Measurements from ENCODE around the gene TMEM132D.
"Not testable (repeated sequence)": the region's sequence is repeated elsewhere in the genome, so short reads cannot be mapped to it uniquely, and the experiment has no call there.

TMEM132D gene

GRCh38 chr12:129234209-129234608, 669.6 kb downstream of the TMEM132D start:
- no peak for DNase-seq (ENCODE audit: low spot score)

- no peak for DNase-seq (ENCODE audit: low spot score)
Measured at GRCh38 chr12:129231491-129231890, 672.3 kb downstream of the TMEM132D start.

- no peak for DNase-seq (ENCODE audit: low spot score)
Measured at GRCh38 chr12:129230995-129231394, 672.8 kb downstream of the TMEM132D start.

GRCh38 chr12:129226851-129227250, 677.0 kb downstream of the TMEM132D start:
- DNase-seq (ENCODE audit: low spot score): no peak

DNA sequence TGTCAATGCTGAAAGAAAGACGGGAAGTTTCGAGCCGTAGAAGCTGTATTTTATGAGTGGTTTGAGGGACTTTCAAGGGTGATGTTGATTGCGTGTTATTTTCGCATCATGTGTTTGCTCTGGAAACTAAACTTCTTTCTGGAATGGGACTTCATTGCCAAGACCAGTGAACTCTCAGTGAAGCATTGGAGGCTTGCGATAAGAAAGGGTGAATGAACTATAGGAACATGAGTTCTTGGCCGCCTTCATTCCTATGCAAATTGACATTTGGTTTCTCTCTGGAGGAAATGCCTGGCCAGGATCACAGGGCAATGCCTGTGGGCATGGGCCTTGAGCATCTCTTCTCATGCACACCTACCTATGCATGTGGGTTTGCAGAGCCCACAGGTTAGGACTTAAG, 677.8 kb downstream of the TMEM132D start:
- no peak for DNase-seq (ENCODE audit: low spot score)

DNA sequence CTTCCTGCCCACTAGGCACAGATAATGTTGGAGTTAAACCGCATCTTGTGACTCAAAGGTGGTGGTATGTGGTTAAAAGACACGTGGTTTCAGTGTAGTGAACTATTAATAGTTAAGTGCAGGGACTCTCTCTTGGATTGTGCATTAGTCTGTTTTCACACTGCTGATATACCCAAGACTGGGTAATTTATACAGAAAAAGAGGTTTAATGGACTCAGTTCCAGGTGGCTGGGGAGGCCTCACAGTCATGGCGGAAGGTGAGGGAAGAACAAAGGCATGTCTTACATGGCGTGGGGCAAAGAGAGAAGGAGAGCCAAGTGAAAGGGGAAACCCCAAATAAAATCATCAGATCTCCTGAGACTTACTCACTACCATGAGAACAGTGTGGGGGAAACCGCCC, 688.3 kb downstream of the TMEM132D start:
- no peak for DNase-seq (ENCODE audit: low spot score)

- no peak for DNase-seq (ENCODE audit: low spot score)
Measured at GRCh38 chr12:129213551-129213950, 690.3 kb downstream of the TMEM132D start.

- DNase-seq (ENCODE audit: low spot score): no peak
Measured at GRCh38 chr12:129211862-129212630, 691.8 kb downstream of the TMEM132D start.

DNA sequence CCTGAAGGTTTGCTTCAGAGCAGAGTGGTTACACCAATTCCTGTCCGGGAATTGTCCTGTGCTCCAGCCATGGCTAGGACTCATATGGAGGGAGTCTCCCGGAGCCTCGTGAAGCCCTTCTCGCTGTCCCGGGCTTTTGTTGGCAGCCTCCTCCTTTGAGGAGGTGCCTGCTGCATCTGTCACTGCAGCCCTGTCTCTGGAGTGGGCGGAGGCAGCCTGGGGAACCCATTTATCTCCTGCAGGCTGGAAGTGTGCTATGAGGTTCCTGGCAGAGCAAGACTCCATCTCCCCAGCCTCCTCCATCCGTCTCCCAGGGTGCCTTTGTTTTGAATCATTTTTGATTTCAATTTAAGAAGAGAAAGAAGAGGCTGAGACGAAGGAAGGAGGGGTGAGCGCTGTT, 695.3 kb downstream of the TMEM132D start:
- no peak for DNase-seq (ENCODE audit: low spot score)

- no peak for DNase-seq (ENCODE audit: low spot score)
Measured at GRCh38 chr12:129207084-129207483, 696.7 kb downstream of the TMEM132D start.

- DNase-seq (ENCODE audit: low spot score): no peak
Measured at GRCh38 chr12:129203456-129203855, 700.4 kb downstream of the TMEM132D start.

DNA sequence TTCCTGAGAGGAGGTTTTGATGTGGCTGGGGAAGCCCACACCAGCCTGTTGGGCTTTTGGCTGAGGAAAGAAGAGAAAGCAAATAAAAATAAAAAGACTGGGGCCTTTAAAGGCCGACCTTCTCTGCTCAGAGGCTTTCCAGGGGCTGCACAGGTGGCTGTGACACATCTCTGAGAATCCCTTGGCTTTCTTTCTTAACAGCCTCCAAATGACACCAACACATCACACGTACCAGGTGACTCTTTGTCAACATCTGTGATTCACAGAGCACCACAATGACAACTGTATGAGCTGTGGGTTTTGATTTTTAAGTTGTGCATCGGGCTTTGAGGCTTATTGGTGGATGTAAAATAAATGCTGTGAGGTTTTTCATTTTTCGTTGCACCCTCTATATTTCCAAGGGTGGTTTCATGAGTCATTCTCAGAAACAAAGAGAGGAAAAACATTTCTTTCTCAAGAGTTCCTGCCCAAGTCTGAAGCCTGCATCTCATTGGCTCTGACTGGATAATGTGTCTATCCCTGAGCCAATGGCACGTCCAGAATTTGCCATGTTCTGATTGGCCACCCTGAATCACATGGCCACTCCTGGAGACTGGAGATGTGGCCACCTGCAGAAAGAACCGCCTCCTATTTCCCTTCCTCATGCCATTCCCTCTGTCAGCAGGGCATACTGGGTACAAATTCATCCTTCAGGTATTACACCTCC, 701.6 kb downstream of the TMEM132D start:
- no peak for DNase-seq (ENCODE audit: low spot score)

GRCh38 chr12:129201029-129201428, 702.8 kb downstream of the TMEM132D start:
- no peak for DNase-seq (ENCODE audit: low spot score)

- DNase-seq (ENCODE audit: low spot score): no peak
Measured at GRCh38 chr12:129200576-129200975, 703.2 kb downstream of the TMEM132D start.

DNA sequence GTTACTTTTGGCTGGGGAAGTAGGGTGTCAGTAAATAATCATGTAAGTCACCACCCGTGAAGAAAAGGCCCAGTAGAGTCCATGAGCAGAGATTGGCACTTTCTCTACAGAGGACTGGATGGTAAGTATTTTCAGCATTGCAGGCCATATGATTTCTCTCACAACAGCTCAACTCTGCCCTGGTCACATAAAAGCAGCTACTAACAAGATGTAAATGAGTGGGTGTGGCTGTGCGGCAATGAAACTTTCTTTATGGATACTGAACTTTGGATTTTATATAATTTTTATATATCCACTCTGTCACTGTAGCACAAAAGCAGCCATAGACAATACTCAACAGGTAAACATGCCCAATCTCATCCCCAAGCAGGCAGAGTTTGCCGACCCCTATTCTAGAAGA, 706.9 kb downstream of the TMEM132D start:
- DNase-seq (ENCODE audit: low spot score): no peak

GRCh38 chr12:129195081-129195480, 708.7 kb downstream of the TMEM132D start:
- DNase-seq (ENCODE audit: low spot score): no peak

DNA sequence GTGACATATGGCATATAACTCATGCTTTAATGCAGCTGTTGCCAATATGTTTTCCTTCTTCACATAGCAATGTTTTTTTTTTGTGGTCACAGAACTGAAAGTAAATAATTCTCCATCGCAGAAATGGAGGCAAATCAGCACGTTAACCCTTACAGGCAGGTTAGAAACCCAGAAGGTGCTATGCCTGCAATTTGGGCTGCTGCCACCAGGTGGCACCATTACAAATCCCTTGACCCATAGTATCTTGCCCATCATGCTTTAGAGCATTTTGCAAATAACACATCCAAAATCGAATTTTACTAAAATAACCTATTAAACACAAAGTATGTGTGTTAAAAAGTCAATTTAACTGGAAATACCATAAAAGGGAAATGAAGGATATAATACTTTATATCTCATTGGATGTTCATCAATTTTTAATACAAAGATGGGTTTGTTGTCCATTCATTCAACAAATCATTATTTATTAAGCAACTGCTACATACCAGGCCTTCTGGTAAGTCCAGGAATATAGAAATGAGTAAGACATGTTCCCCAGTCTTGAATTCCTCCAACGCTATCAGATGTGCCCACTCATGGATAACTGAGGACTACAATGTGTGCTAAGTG, 710.5 kb downstream of the TMEM132D start:
- no peak for DNase-seq (ENCODE audit: low spot score)

DNA sequence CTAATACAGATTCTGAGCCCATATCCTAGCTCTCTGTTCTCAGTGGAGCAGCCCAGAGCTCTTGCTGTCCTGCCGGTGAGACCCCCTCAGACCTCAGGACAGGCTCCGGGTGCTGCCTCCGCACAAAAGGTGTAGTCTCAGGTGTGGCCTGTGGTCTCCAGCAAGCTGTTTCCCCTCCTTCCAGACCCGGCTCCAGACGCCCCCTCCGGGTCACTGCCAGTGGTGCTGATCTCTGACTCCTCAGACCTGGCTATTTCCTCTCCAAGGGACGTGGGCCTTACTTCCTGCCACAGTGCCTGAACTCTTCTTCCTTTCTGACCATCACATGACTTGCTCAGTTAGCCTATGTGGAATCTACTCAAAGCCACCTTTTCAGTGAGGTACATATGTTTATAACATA, 713.0 kb downstream of the TMEM132D start:
- no peak for DNase-seq (ENCODE audit: low spot score)

DNA sequence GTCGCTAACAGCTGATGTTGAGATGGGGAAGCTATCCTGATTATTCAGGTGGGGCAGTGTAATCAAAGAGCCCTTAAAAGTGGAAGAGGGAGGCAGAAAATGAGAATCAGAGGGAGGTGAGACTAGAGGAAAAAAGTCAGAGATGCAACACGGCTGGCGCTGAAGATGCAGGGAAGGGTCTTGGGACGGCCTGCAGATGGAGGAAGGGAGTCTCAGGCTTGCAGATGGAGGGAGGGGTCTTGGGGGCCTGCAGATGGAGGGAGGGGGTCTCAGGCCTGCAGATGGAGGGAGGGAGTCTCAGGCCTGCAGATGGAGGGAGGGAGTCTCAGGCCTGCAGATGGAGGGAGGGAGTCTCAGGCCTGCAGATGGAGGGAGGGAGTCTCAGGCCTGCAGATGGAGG, 713.9 kb downstream of the TMEM132D start:
- not testable (repeated sequence) for DNase-seq (ENCODE audit: low spot score)

DNA sequence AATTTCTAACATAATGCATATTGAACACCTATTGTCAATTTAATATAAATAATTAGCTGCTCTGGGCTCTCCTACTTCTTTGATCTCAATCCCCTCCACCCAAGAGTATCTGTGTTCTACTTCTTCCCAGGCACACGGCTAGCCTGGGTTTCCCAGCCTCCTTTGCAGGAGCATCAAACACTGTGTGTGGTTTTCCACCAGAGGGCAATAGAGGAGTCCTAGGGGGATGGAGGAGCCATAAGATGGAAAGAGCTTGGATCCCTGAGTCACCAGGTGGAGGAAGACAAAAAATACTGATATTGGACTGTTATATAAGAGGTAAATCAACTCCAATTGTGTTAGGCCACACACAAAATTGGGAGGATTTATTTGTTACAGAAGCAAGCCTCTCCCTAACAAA, 716.9 kb downstream of the TMEM132D start:
- no peak for DNase-seq (ENCODE audit: low spot score)

GRCh38 chr12:129185855-129186254, 718.0 kb downstream of the TMEM132D start:
- no peak for DNase-seq (ENCODE audit: low spot score)

- no peak for DNase-seq (ENCODE audit: low spot score)
Measured at GRCh38 chr12:129184127-129184928, 719.5 kb downstream of the TMEM132D start.
